Transverse colon (tissue), 4 donors: ENCODE data around the gene PARM1. TPM values are rescaled to one million over a fixed set of nuclear protein-coding genes. Genes with fewer than 3 reads are reported as not detected.

Experiments used
- DNase-seq: peaks from one replicate; pipeline ENCODE4 v3.0.0-alpha.2; 2019
- H3K27ac ChIP-seq, 4 donors: fragments of 200-600 bp; sonication (generic); 2 replicates each; pipeline ENCODE4 v1.5.1; 2016 to 2018; ENCODE audit warnings: inconsistent platforms in 4 of 4
- H3K27me3 ChIP-seq: fragments of 200-600 bp; sonication (generic); 2 replicates; pipeline ENCODE4 v1.5.1; 2017; ENCODE audit warnings: inconsistent platforms
- H3K36me3 ChIP-seq, 4 donors: fragments of 200-600 bp; sonication (generic); 2 replicates each; pipeline ENCODE4 v1.5.1; 2017 to 2019; ENCODE audit warnings: inconsistent platforms in 4 of 4
- H3K4me1 ChIP-seq, 4 donors: fragments of 200-600 bp; sonication (generic); 2 replicates each; pipeline ENCODE4 v1.5.1; 2017 to 2020; ENCODE audit warnings: inconsistent platforms in 4 of 4
- H3K4me3 ChIP-seq, 4 donors: fragments of 200-600 bp; sonication (generic); 1 replicate in 1 of 4; 2 replicates in 3 of 4; pipeline versions ENCODE4 v1.5.1 to v1.6.1; 2017 to 2019; ENCODE audit warnings: inconsistent platforms in 4 of 4
- H3K9me3 ChIP-seq, 2 donors: fragments of 200-600 bp; sonication (generic); 2 replicates each; pipeline ENCODE4 v1.5.1; 2017 to 2019; ENCODE audit warnings: inconsistent platforms in 2 of 2
- CTCF ChIP-seq, 5 experiments: fragments of 200-600 bp in 3 of 5; fragments of 450-650 bp in 2 of 5; sonication (generic) in 3 of 5; IDR thresholded peaks; 1 replicate in 2 of 5; 2 replicates in 3 of 5; pipeline ENCODE4 v1.5.1; 2016 to 2017; ENCODE audit warnings: antibody characterized with exemption in 5 of 5, inconsistent platforms in 3 of 5, mild to moderate bottlenecking in 2 of 5, moderate library complexity in 1 of 5
- EP300 ChIP-seq: sonication (generic); formaldehyde crosslinking; IDR thresholded peaks from one replicate; pipeline ENCODE4 v1.6.1; 2017; ENCODE audit warnings: antibody characterized with exemption, low read depth
- POLR2A ChIP-seq: fragments of 450-650 bp; IDR thresholded peaks from one replicate; pipeline ENCODE4 v1.6.1; 2016; ENCODE audit warnings: antibody characterized with exemption, mild to moderate bottlenecking, moderate library complexity
- POLR2AphosphoS5 ChIP-seq, 3 donors: sonication (generic); formaldehyde crosslinking; IDR thresholded peaks; one replicate each; pipeline ENCODE4 v1.6.1; 2016; ENCODE audit warnings: antibody characterized with exemption in 3 of 3
- WGBS, 2 donors: methylation state at CpG; one replicate each; pipeline ENCODE4 v1.1.5; 2018; ENCODE audit warnings: low coverage in 1 of 2; 5-methylcytosine and 5-hydroxymethylcytosine counted together
- in situ Hi-C, 4 donors: fragments of 200-750 bp; cut with MboI; loops; one replicate each; pipeline versions ENCODE4 v1.15.0 to v1.15.1; 2017; ENCODE audit warnings: low sequenced_read_pairs in 3 of 4, low pct_ligation_motif_present in 1 of 4, low pct_unique_long_range_greater_than_20kb in 1 of 4
- intact Hi-C: fragments of 100-400 bp; cut with DNase I; formaldehyde crosslinking; loops from one replicate; pipeline ENCODE4 v1.15.1; 2023; ENCODE audit warnings: low total_unique reads
- total RNA-seq, 4 donors: library from RNA; depleted of rRNA; stranded (reverse); fragments of >200 nt; gene quantifications; one replicate each; pipeline ENCODE4 v1.1.0, GENCODE V29; 2016

The PARM1 gene
- total RNA-seq, 4 donors from 2014 or later: 61.7 to 183 (median 120) TPM

- Histone ChIP-seq H3K9me3 (no peaks in the 10 kb centered on the region), H3K36me3 (no peaks in the 10 kb centered on the region), H3K4me1 (peaks cover 0 to 52% (median 17%) of the 10 kb centered on the region in 4 donors), H3K27me3 (no peaks in the 10 kb centered on the region), H3K27ac (no peak overlapping the region), H3K4me3 (no peak overlapping the region)
- WGBS, 2 donors: 58 to 88% methylated on average over 2 to 6 of the region's 6 CpGs
- intact Hi-C loops: no loop called here
- peak; percentile 57 for DNase-seq
- in situ Hi-C loops: loop anchor here in 1 of 4 donors (25.0 kb wide), 1 partner anchor 168 kb away; no protein-coding TSS in a partner anchor
- TF ChIP-seq CTCF (IDR thresholded peaks at IDR 0.05) (no peak), EP300 (no peak), POLR2A (no peak), POLR2AphosphoS5 (IDR thresholded peaks at IDR 0.05) (no peak)
These were observed 11.5 kb downstream of the PARM1 start for GRCh38 chr4:74944354-74944793.

- Histone ChIP-seq H3K9me3 (no peaks in the 10 kb centered on the region), H3K36me3 (no peaks in the 10 kb centered on the region), H3K4me3 (no peak overlapping the region), H3K4me1 (peaks cover 0 to 52% (median 18%) of the 10 kb centered on the region in 4 donors), H3K27me3 (no peaks in the 10 kb centered on the region), H3K27ac (no peak overlapping the region)
- 57 to 69% methylated on average over 3 of the region's 3 CpGs for WGBS, 2 donors
- in situ Hi-C loops (loop anchor here in 1 of 4 donors (25.0 kb wide), 1 partner anchor 166 kb away; no protein-coding TSS in a partner anchor), intact Hi-C loops (loop anchor here (2.0 kb wide), 1 partner anchor 75 kb away; no protein-coding TSS in a partner anchor)
- TF ChIP-seq CTCF (IDR thresholded peaks at IDR 0.05) (no peak), POLR2AphosphoS5 (IDR thresholded peaks at IDR 0.05) (no peak), EP300 (no peak), POLR2A (no peak)
- no peak for DNase-seq
These were observed 13.3 kb downstream of the PARM1 start for GRCh38 chr4:74946196-74946595.

GRCh38 chr4:74947798-74948197 lies 14.9 kb downstream of the PARM1 start:
- Histone ChIP-seq H3K4me1 (peaks cover 0 to 49% (median 18%) of the 10 kb centered on the region in 4 donors), H3K27me3 (no peaks in the 10 kb centered on the region), H3K9me3 (no peaks in the 10 kb centered on the region), H3K4me3 (no peak overlapping the region), H3K27ac (peak overlapping the region; percentile 64 to 82 (median 78)), H3K36me3 (no peaks in the 10 kb centered on the region)
- 35 to 57% methylated on average over 2 of the region's 2 CpGs for WGBS, 2 donors
- in situ Hi-C loops (loop anchor here in 1 of 4 donors (25.0 kb wide), 1 partner anchor 165 kb away; no protein-coding TSS in a partner anchor), intact Hi-C loops (loop anchor here (2.0 kb wide), 1 partner anchor 77 kb away; no protein-coding TSS in a partner anchor)
- TF ChIP-seq CTCF (IDR thresholded peaks at IDR 0.05): no peak
- no peak for TF ChIP-seq POLR2A
- no peak for TF ChIP-seq EP300
- TF ChIP-seq POLR2AphosphoS5 (IDR thresholded peaks at IDR 0.05): no peak
- no peak for DNase-seq

GRCh38 chr4:74948236-74948635 lies 15.3 kb downstream of the PARM1 start:
- 37 to 57% methylated on average over 1 to 2 of the region's 2 CpGs for WGBS, 2 donors

More at GRCh38 chr4:74948236-74948635, 15.3 kb downstream of the PARM1 start:
- intact Hi-C loops (no loop called here), in situ Hi-C loops (loop anchor here in 1 of 4 donors (25.0 kb wide), 1 partner anchor 164 kb away; no protein-coding TSS in a partner anchor)
- Histone ChIP-seq H3K9me3 (no peaks in the 10 kb centered on the region), H3K4me3 (no peak overlapping the region), H3K27me3 (no peaks in the 10 kb centered on the region), H3K4me1 (peaks cover 0 to 49% (median 18%) of the 10 kb centered on the region in 4 donors), H3K27ac (peak overlapping the region; percentile 64 to 82 (median 78)), H3K36me3 (no peaks in the 10 kb centered on the region)
- no peak for TF ChIP-seq EP300
- TF ChIP-seq CTCF (IDR thresholded peaks at IDR 0.05): no peak
- TF ChIP-seq POLR2AphosphoS5 (IDR thresholded peaks at IDR 0.05): no peak
- TF ChIP-seq POLR2A: no peak
- DNase-seq: peak; percentile 36
